Brain pericyte (primary cell): Measurements from ENCODE around the gene AGR3.

ENCODE experiments used
- DNase-seq: peaks from one replicate; pipeline ENCODE4 v3.0.0-alpha.2; 2012; ENCODE audit warnings: low read depth, low spot score

The AGR3 gene

GRCh38 chr7:16838386-16838785, 43.4 kb downstream of the AGR3 start:
- no peak for DNase-seq

GRCh38 chr7:16836481-16836880, 45.3 kb downstream of the AGR3 start:
- DNase-seq: no peak

GRCh38 chr7:16833373-16833772, 48.4 kb downstream of the AGR3 start:
- no peak for DNase-seq

- no peak for DNase-seq
Measured at GRCh38 chr7:16826060-16826459, 55.7 kb downstream of the AGR3 start.

- no peak for DNase-seq
Measured at GRCh38 chr7:16822029-16822428, 59.8 kb downstream of the AGR3 start.

GRCh38 chr7:16818732-16819131, 63.1 kb downstream of the AGR3 start:
- no peak for DNase-seq

- DNase-seq: no peak
Measured at GRCh38 chr7:16817536-16817935, 64.2 kb downstream of the AGR3 start.

GRCh38 chr7:16816824-16817223, 65.0 kb downstream of the AGR3 start:
- DNase-seq: no peak

- no peak for DNase-seq
Measured at GRCh38 chr7:16815001-16815400, 66.8 kb downstream of the AGR3 start.

GRCh38 chr7:16813232-16813616, 68.6 kb downstream of the AGR3 start:
- no peak for DNase-seq

- no peak for DNase-seq
Measured at GRCh38 chr7:16812542-16813231, 69.1 kb downstream of the AGR3 start.

GRCh38 chr7:16811551-16811950, 70.2 kb downstream of the AGR3 start:
- DNase-seq: peak; percentile 45

GRCh38 chr7:16810573-16810972, 71.2 kb downstream of the AGR3 start:
- DNase-seq: no peak

- no peak for DNase-seq
Measured at GRCh38 chr7:16810112-16810511, 71.7 kb downstream of the AGR3 start.
